SK-N-SH treated with all-trans-retinoic acid at 6 μM for 48 hours (cell line): ENCODE results near the gene GLRA2.

Experiments used
- ATAC-seq: fragments of 200-7000 bp; cut with Tn5 transposase; 3 replicates; pipeline ENCODE4 v1.9.1; 2020; ENCODE audit warnings: mild to moderate bottlenecking, moderate library complexity
- ARNTL ChIP-seq: fragments of 450-650 bp; formaldehyde crosslinking; IDR thresholded peaks from 2 replicates; pipeline ENCODE4 v1.5.0; 2020; ENCODE audit warnings: low read depth, mild to moderate bottlenecking, moderate library complexity, borderline replicate concordance
- BACH2 ChIP-seq: fragments of 250-450 bp; sonication (Bioruptor Pico); IDR thresholded peaks from 2 replicates; pipeline ENCODE4 v1.9.0; 2021; ENCODE audit warnings: mild to moderate bottlenecking, borderline replicate concordance
- ESRRG ChIP-seq: fragments of 250-450 bp; sonication (Bioruptor Pico); IDR thresholded peaks from 2 replicates; pipeline ENCODE4 v1.6.1; 2021; ENCODE audit warnings: mild to moderate bottlenecking
- GLIS3 ChIP-seq: fragments of 250-450 bp; sonication (Bioruptor Pico); IDR thresholded peaks from 2 replicates; pipeline ENCODE4 v1.5.0; 2020; ENCODE audit warnings: mild to moderate bottlenecking, moderate library complexity
- ISL1 ChIP-seq: fragments of 250-450 bp; sonication (Bioruptor Pico); IDR thresholded peaks from 2 replicates; pipeline ENCODE4 v2.1.2; 2022; ENCODE audit warnings: mild to moderate bottlenecking, moderate library complexity
- OSR1 ChIP-seq: fragments of 250-450 bp; sonication (Bioruptor Pico); IDR thresholded peaks from 2 replicates; pipeline ENCODE4 v1.8.0; 2022; ENCODE audit warnings: moderate library complexity, mild to moderate bottlenecking, inconsistent platforms
- PPARA ChIP-seq: fragments of 250-450 bp; sonication (Bioruptor Pico); IDR thresholded peaks from 2 replicates; pipeline ENCODE4 v1.5.0; 2020; ENCODE audit warnings: mild to moderate bottlenecking, borderline replicate concordance
- RARB ChIP-seq: fragments of 250-450 bp; sonication (Bioruptor Pico); IDR thresholded peaks from 2 replicates; pipeline ENCODE4 v1.8.0; 2021; ENCODE audit warnings: mild to moderate bottlenecking, moderate library complexity
- SNAI2 ChIP-seq: fragments of 250-450 bp; sonication (Bioruptor Pico); IDR thresholded peaks from 2 replicates; pipeline ENCODE4 v1.5.0; 2020; ENCODE audit warnings: mild to moderate bottlenecking, moderate library complexity
- TCF4 ChIP-seq: fragments of 250-450 bp; sonication (Bioruptor Pico); IDR thresholded peaks from 2 replicates; pipeline ENCODE4 v1.8.0; 2021; ENCODE audit warnings: mild to moderate bottlenecking, moderate library complexity, borderline replicate concordance
- TOX ChIP-seq: fragments of 250-450 bp; sonication (Bioruptor Pico); IDR thresholded peaks from 2 replicates; pipeline ENCODE4 v1.8.0; 2021; ENCODE audit warnings: mild to moderate bottlenecking, moderate library complexity, borderline replicate concordance
- ZC3H10 ChIP-seq: fragments of 250-450 bp; sonication (Bioruptor Pico); IDR thresholded peaks from 2 replicates; pipeline ENCODE4 v1.5.1; 2021; ENCODE audit warnings: mild to moderate bottlenecking, moderate library complexity
- ZFP3 ChIP-seq: fragments of 250-450 bp; sonication (Bioruptor Pico); IDR thresholded peaks from 2 replicates; pipeline ENCODE4 v1.5.0; 2020; ENCODE audit warnings: mild to moderate bottlenecking, moderate library complexity
- ZFP30 ChIP-seq: fragments of 450-650 bp; formaldehyde crosslinking; IDR thresholded peaks from 2 replicates; pipeline ENCODE4 v1.5.0; 2022; ENCODE audit warnings: mild to moderate bottlenecking, moderate library complexity
- ZNF565 ChIP-seq: fragments of 450-650 bp; formaldehyde crosslinking; conservative IDR thresholded peaks from 2 replicates; pipeline ENCODE4 v1.5.0; 2020; ENCODE audit warnings: low read depth, mild to moderate bottlenecking, moderate library complexity
- ZNF70 ChIP-seq: fragments of 450-650 bp; formaldehyde crosslinking; IDR thresholded peaks from 2 replicates; pipeline ENCODE4 v1.5.0; 2020; ENCODE audit warnings: mild to moderate bottlenecking, moderate library complexity
- ZNF8 ChIP-seq: fragments of 450-650 bp; formaldehyde crosslinking; IDR thresholded peaks from 2 replicates; pipeline ENCODE4 v1.5.0; 2020; ENCODE audit warnings: mild to moderate bottlenecking, moderate library complexity
- TF ChIP-seq, protein P1 (sequence below): fragments of 250-450 bp; sonication (Bioruptor Pico); IDR thresholded peaks from 2 replicates; pipeline ENCODE4 v1.8.0; 2020; ENCODE audit warnings: mild to moderate bottlenecking, moderate library complexity, borderline replicate concordance
- TF ChIP-seq, protein P2 (sequence below): fragments of 250-450 bp; sonication (Bioruptor Pico); IDR thresholded peaks from 2 replicates; pipeline ENCODE4 v1.5.1; 2021; ENCODE audit warnings: mild to moderate bottlenecking, moderate library complexity
- TF ChIP-seq, protein P3 (sequence below): fragments of 250-450 bp; sonication (Bioruptor Pico); IDR thresholded peaks from 2 replicates; pipeline ENCODE4 v1.5.0; 2020; ENCODE audit warnings: mild to moderate bottlenecking, moderate library complexity
- TF ChIP-seq, protein P4 (sequence below): fragments of 250-450 bp; sonication (Bioruptor Pico); IDR thresholded peaks from 2 replicates; pipeline ENCODE4 v1.8.0; 2021; ENCODE audit warnings: low read depth, mild to moderate bottlenecking, moderate library complexity, borderline replicate concordance
- TF ChIP-seq, protein P5 (sequence below): fragments of 250-450 bp; sonication (Bioruptor Pico); IDR thresholded peaks from 2 replicates; pipeline ENCODE4 v1.5.1; 2020; ENCODE audit warnings: low read depth, mild to moderate bottlenecking, moderate library complexity

Gene GLRA2

DNA sequence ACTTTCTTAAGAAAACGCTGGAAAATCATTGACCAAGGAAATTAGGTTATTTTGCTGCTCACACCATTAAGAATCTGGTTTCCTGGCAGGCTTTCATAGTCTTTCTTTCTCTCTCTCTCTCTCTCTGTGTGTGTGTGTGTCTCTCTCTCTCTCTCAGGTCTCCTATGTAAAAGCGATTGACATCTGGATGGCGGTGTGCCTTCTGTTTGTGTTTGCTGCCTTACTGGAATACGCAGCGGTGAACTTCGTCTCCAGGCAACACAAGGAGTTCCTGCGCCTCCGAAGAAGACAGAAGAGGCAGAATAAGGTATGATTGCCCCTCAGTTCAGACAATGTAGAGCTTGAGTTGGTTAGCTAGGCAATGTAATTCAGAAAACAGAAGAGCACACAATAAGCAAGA lies 161.2 kb downstream of the GLRA2 start:
- TF ChIP-seq ISL1 (CRISPR knock-in tag) (no peak), ESRRG (no peak), BACH2 (no peak), RARB (CRISPR knock-in tag) (no peak), ZNF565 (CRISPR knock-in tag) (no peak), ARNTL (CRISPR knock-in tag) (no peak), ZNF8 (CRISPR knock-in tag) (no peak), TOX (CRISPR knock-in tag) (no peak), ZNF70 (no peak), PPARA (CRISPR knock-in tag) (no peak), OSR1 (no peak), TCF4 (CRISPR knock-in tag) (no peak), ZC3H10 (CRISPR knock-in tag) (no peak), ZFP3 (CRISPR knock-in tag) (no peak), GLIS3 (CRISPR knock-in tag) (no peak)
- TF ChIP-seq, protein P1, sequence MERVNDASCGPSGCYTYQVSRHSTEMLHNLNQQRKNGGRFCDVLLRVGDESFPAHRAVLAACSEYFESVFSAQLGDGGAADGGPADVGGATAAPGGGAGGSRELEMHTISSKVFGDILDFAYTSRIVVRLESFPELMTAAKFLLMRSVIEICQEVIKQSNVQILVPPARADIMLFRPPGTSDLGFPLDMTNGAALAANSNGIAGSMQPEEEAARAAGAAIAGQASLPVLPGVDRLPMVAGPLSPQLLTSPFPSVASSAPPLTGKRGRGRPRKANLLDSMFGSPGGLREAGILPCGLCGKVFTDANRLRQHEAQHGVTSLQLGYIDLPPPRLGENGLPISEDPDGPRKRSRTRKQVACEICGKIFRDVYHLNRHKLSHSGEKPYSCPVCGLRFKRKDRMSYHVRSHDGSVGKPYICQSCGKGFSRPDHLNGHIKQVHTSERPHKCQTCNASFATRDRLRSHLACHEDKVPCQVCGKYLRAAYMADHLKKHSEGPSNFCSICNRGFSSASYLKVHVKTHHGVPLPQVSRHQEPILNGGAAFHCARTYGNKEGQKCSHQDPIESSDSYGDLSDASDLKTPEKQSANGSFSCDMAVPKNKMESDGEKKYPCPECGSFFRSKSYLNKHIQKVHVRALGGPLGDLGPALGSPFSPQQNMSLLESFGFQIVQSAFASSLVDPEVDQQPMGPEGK (CRISPR knock-in tag) = no peak
- TF ChIP-seq, protein P2, sequence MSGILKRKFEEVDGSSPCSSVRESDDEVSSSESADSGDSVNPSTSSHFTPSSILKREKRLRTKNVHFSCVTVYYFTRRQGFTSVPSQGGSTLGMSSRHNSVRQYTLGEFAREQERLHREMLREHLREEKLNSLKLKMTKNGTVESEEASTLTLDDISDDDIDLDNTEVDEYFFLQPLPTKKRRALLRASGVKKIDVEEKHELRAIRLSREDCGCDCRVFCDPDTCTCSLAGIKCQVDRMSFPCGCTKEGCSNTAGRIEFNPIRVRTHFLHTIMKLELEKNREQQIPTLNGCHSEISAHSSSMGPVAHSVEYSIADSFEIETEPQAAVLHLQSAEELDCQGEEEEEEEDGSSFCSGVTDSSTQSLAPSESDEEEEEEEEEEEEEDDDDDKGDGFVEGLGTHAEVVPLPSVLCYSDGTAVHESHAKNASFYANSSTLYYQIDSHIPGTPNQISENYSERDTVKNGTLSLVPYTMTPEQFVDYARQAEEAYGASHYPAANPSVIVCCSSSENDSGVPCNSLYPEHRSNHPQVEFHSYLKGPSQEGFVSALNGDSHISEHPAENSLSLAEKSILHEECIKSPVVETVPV (CRISPR knock-in tag) = no peak
- TF ChIP-seq, protein P3, sequence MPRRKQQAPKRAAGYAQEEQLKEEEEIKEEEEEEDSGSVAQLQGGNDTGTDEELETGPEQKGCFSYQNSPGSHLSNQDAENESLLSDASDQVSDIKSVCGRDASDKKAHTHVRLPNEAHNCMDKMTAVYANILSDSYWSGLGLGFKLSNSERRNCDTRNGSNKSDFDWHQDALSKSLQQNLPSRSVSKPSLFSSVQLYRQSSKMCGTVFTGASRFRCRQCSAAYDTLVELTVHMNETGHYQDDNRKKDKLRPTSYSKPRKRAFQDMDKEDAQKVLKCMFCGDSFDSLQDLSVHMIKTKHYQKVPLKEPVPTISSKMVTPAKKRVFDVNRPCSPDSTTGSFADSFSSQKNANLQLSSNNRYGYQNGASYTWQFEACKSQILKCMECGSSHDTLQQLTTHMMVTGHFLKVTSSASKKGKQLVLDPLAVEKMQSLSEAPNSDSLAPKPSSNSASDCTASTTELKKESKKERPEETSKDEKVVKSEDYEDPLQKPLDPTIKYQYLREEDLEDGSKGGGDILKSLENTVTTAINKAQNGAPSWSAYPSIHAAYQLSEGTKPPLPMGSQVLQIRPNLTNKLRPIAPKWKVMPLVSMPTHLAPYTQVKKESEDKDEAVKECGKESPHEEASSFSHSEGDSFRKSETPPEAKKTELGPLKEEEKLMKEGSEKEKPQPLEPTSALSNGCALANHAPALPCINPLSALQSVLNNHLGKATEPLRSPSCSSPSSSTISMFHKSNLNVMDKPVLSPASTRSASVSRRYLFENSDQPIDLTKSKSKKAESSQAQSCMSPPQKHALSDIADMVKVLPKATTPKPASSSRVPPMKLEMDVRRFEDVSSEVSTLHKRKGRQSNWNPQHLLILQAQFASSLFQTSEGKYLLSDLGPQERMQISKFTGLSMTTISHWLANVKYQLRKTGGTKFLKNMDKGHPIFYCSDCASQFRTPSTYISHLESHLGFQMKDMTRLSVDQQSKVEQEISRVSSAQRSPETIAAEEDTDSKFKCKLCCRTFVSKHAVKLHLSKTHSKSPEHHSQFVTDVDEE = no peak
- TF ChIP-seq, protein P4, sequence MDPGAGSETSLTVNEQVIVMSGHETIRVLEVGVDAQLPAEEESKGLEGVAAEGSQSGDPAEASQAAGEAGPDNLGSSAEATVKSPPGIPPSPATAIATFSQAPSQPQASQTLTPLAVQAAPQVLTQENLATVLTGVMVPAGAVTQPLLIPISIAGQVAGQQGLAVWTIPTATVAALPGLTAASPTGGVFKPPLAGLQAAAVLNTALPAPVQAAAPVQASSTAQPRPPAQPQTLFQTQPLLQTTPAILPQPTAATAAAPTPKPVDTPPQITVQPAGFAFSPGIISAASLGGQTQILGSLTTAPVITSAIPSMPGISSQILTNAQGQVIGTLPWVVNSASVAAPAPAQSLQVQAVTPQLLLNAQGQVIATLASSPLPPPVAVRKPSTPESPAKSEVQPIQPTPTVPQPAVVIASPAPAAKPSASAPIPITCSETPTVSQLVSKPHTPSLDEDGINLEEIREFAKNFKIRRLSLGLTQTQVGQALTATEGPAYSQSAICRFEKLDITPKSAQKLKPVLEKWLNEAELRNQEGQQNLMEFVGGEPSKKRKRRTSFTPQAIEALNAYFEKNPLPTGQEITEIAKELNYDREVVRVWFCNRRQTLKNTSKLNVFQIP (CRISPR knock-in tag) = no peak
- TF ChIP-seq, protein P5, sequence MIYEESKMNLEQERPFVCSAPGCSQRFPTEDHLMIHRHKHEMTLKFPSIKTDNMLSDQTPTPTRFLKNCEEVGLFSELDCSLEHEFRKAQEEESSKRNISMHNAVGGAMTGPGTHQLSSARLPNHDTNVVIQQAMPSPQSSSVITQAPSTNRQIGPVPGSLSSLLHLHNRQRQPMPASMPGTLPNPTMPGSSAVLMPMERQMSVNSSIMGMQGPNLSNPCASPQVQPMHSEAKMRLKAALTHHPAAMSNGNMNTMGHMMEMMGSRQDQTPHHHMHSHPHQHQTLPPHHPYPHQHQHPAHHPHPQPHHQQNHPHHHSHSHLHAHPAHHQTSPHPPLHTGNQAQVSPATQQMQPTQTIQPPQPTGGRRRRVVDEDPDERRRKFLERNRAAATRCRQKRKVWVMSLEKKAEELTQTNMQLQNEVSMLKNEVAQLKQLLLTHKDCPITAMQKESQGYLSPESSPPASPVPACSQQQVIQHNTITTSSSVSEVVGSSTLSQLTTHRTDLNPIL (CRISPR knock-in tag) = no peak
- no peak for ATAC-seq

DNA sequence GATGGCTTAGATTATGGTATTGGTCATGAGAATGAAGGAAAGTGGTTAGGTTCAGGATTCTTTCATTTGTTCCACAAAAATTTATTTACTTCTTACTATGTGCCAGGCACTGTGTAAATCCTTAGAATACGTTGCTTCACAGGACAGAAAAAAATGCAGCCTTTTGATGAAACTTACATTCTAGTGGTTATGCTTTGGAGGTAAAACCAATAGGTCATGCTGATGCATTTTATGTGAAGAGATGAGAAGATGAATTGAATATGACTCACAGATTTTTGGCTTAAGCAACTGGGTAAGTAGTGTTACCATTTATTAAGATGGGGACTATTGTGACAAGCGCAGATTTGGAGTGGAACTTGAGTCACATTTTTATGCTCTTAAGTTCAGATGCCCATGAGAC lies 165.3 kb downstream of the GLRA2 start:
- TF ChIP-seq OSR1 (no peak), PPARA (CRISPR knock-in tag) (no peak), GLIS3 (CRISPR knock-in tag) (no peak), ZFP30 (CRISPR knock-in tag) (no peak), ESRRG (no peak), BACH2 (no peak), ARNTL (CRISPR knock-in tag) (no peak), SNAI2 (CRISPR knock-in tag) (no peak)
- TF ChIP-seq, protein P5 (CRISPR knock-in tag) = no peak
- TF ChIP-seq, protein P3 = no peak
- TF ChIP-seq, protein P2 (CRISPR knock-in tag) = no peak
- peak; percentile 33; the same call in 1 of the 3 replicates for ATAC-seq
